CD14-positive monocyte (primary cell): Measurements from ENCODE around the gene DCAF8L2. TPM values are rescaled to one million over a fixed set of nuclear protein-coding genes. Genes with fewer than 3 reads are reported as not detected.

ENCODE experiments used
- DNase-seq, 3 donors: peaks; one replicate each; pipeline ENCODE4 v3.0.0-alpha.2; 2011 to 2022
- H2AFZ ChIP-seq: 2 replicates; pipeline ENCODE4 v1.6.0; 2012; ENCODE audit warnings: mild to moderate bottlenecking, low read depth, low read length, inconsistent platforms; ENCODE audit not compliant: insufficient read depth, poor library complexity, severe bottlenecking
- H3K27ac ChIP-seq, 2 donors: 1 replicate in 1 of 2; 2 replicates in 1 of 2; pipeline ENCODE4 v1.5.1; 2012 to 2013; ENCODE audit warnings: low read length in 2 of 2, control low read depth in 1 of 2, inconsistent platforms in 1 of 2, low read depth in 1 of 2, mild to moderate bottlenecking in 1 of 2
- H3K27me3 ChIP-seq, 2 donors: one replicate each; pipeline versions ENCODE4 v1.6.0 to v1.6.1; 2011 to 2013; ENCODE audit warnings: low read length in 2 of 2; ENCODE audit not compliant: control insufficient read depth in 2 of 2, insufficient read depth in 2 of 2
- H3K36me3 ChIP-seq, 2 donors: replicated peaks in 1 of 2; 1 replicate in 1 of 2; 2 replicates in 1 of 2; pipeline versions ENCODE4 v1.5.1 to v1.6.1; 2012 to 2013; ENCODE audit warnings: low read length in 2 of 2, control low read depth in 1 of 2, inconsistent platforms in 1 of 2, mild to moderate bottlenecking in 1 of 2; ENCODE audit not compliant: insufficient read depth in 2 of 2, control insufficient read depth in 1 of 2
- H3K4me1 ChIP-seq, 2 donors: 1 replicate in 1 of 2; 2 replicates in 1 of 2; pipeline versions ENCODE4 v1.5.1 to v1.6.1; 2012 to 2013; ENCODE audit warnings: low read length in 2 of 2, control low read depth in 1 of 2, inconsistent platforms in 1 of 2, mild to moderate bottlenecking in 1 of 2, moderate library complexity in 1 of 2; ENCODE audit not compliant: insufficient read depth in 2 of 2, control insufficient read depth in 1 of 2
- H3K4me2 ChIP-seq: replicated peaks from 2 replicates; pipeline ENCODE3; 2012; ENCODE audit warnings: low read length, moderate library complexity, mild to moderate bottlenecking; ENCODE audit not compliant: poor library complexity, severe bottlenecking; ENCODE audit errors: extremely low read depth
- H3K4me3 ChIP-seq, 3 experiments: fragments of 200-600 bp in 1 of 3; sonication (generic) in 1 of 3; replicated peaks in 1 of 3; 1 replicate in 2 of 3; 2 replicates in 1 of 3; pipeline ENCODE4 v1.5.1; 2011 to 2013; ENCODE audit warnings: low read length in 3 of 3, mild to moderate bottlenecking in 3 of 3, control low read depth in 2 of 3, low read depth in 2 of 3, inconsistent platforms in 1 of 3, moderate library complexity in 1 of 3
- H3K79me2 ChIP-seq: 2 replicates; pipeline ENCODE4 v1.6.0; 2012; ENCODE audit warnings: mild to moderate bottlenecking, control low read depth, inconsistent platforms, low read length, moderate library complexity; ENCODE audit not compliant: insufficient read depth
- H3K9ac ChIP-seq: 2 replicates; pipeline ENCODE4 v1.6.0; 2017; ENCODE audit warnings: low read length, mild to moderate bottlenecking; ENCODE audit not compliant: insufficient read depth, poor library complexity, severe bottlenecking
- H3K9me3 ChIP-seq, 2 donors: replicated peaks in 1 of 2; 1 replicate in 1 of 2; 2 replicates in 1 of 2; pipeline versions ENCODE4 v1.5.1 to v1.6.1; 2012 to 2013; ENCODE audit warnings: low read length in 2 of 2, control low read depth in 1 of 2; ENCODE audit not compliant: control insufficient read depth in 1 of 2, insufficient read depth in 1 of 2
- H4K20me1 ChIP-seq: 2 replicates; pipeline ENCODE4 v1.6.0; 2012; ENCODE audit warnings: mild to moderate bottlenecking, low read length, control low read depth, moderate library complexity; ENCODE audit not compliant: insufficient read depth
- H3K27ac Mint-ChIP-seq, 7 donors: one replicate each; pipeline ENCODE4 v1.8.0; 2020; ENCODE audit warnings: mild to moderate bottlenecking in 7 of 7, mixed read lengths in 7 of 7, moderate library complexity in 6 of 7, inconsistent platforms in 2 of 7
- H3K27me3 Mint-ChIP-seq, 3 donors: one replicate each; pipeline ENCODE4 v1.8.0; 2021 to 2022; ENCODE audit warnings: low read depth in 3 of 3, mild to moderate bottlenecking in 3 of 3, mixed read lengths in 3 of 3, moderate library complexity in 3 of 3, inconsistent platforms in 1 of 3
- H3K36me3 Mint-ChIP-seq, 2 donors: one replicate each; pipeline ENCODE4 v1.8.0; 2020; ENCODE audit warnings: mixed read lengths in 2 of 2, inconsistent platforms in 1 of 2, mild to moderate bottlenecking in 1 of 2
- H3K4me1 Mint-ChIP-seq: one replicate; pipeline ENCODE4 v1.8.0; 2020; ENCODE audit warnings: mild to moderate bottlenecking, mixed read lengths
- H3K4me3 Mint-ChIP-seq, 2 donors: one replicate each; pipeline ENCODE4 v1.8.0; 2020; ENCODE audit warnings: mild to moderate bottlenecking in 2 of 2, mixed read lengths in 2 of 2, moderate library complexity in 1 of 2
- H3K9me3 Mint-ChIP-seq, 7 donors: one replicate each; pipeline ENCODE4 v1.8.0; 2020 to 2022; ENCODE audit warnings: mixed read lengths in 7 of 7, mild to moderate bottlenecking in 6 of 7, moderate library complexity in 6 of 7, inconsistent platforms in 2 of 7
- WGBS: methylation state at CpG from one replicate; pipeline ENCODE4 v1.1.5; 2013; ENCODE audit warnings: missing lambda C conversion rate; ENCODE audit not compliant: insufficient coverage; 5-methylcytosine and 5-hydroxymethylcytosine counted together
- intact Hi-C, 2 donors: fragments of 100-400 bp; cut with micrococcal nuclease; formaldehyde crosslinking; loops; one replicate each; pipeline versions ENCODE4 v1.15.0 to v1.15.1; 2023
- polyA plus RNA-seq, 3 donors: library from polyadenylated mRNA; depleted of rRNA in 1 of 3; unstranded in 2 of 3; stranded (reverse) in 1 of 3; fragments of 300-500 nt in 2 of 3; fragments of >200 nt in 1 of 3; fragmentation: Illumina TruSeq in 2 of 3; gene quantifications; 1 replicate in 2 of 3; 2 replicates in 1 of 3; pipeline ENCODE4 v1.2.3, GENCODE V29; 2012 to 2021
- TF ChIP-seq, protein P1 (sequence below): fragments of 200-600 bp; IDR thresholded peaks from one replicate; pipeline ENCODE4 v1.8.0; 2022; ENCODE audit warnings: antibody characterized with exemption, mild to moderate bottlenecking

Gene DCAF8L2
- polyA plus RNA-seq, 3 donors: not detected

DNA sequence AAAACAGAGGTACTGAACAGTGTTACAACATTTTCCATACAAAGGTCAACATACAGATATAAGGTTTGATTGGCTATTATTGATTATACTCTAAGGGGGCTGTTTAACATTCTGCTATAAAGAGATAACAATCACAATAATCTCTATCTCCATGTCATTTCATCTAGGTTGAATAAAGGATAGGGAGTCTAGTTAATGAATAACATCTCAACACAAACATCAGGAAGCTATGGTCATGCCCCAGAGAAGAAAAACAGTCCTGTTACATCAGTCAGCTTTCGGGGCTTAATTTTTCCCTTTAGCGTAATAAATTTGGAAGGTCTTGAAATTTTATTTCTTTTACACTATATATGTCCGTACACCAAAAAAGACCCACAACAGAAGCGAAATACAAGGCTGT, 41.5 kb upstream of the DCAF8L2 start:
- H3K27ac ChIP-seq: no peak overlapping the region
- H3K4me3 Mint-ChIP-seq: no peak overlapping the region
- H3K27ac Mint-ChIP-seq: no peak overlapping the region
- no peaks in the 10 kb centered on the region for H3K79me2 ChIP-seq
- TF ChIP-seq, protein P1, sequence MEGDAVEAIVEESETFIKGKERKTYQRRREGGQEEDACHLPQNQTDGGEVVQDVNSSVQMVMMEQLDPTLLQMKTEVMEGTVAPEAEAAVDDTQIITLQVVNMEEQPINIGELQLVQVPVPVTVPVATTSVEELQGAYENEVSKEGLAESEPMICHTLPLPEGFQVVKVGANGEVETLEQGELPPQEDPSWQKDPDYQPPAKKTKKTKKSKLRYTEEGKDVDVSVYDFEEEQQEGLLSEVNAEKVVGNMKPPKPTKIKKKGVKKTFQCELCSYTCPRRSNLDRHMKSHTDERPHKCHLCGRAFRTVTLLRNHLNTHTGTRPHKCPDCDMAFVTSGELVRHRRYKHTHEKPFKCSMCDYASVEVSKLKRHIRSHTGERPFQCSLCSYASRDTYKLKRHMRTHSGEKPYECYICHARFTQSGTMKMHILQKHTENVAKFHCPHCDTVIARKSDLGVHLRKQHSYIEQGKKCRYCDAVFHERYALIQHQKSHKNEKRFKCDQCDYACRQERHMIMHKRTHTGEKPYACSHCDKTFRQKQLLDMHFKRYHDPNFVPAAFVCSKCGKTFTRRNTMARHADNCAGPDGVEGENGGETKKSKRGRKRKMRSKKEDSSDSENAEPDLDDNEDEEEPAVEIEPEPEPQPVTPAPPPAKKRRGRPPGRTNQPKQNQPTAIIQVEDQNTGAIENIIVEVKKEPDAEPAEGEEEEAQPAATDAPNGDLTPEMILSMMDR: no peak
- H3K36me3 Mint-ChIP-seq: no peaks in the 10 kb centered on the region
- WGBS: no CpG with 5 or more reads among the region's 4 CpGs
- no peaks in the 10 kb centered on the region for H3K27me3 ChIP-seq
- no peaks in the 10 kb centered on the region for H3K4me1 Mint-ChIP-seq
- peaks cover 0 to 3% of the 10 kb centered on the region in 2 donors for H3K9me3 ChIP-seq
- H3K4me1 ChIP-seq: no peaks in the 10 kb centered on the region
- H4K20me1 ChIP-seq: no peaks in the 10 kb centered on the region
- H3K27me3 Mint-ChIP-seq: no peaks in the 10 kb centered on the region
- H3K9me3 Mint-ChIP-seq: peaks cover 0 to 7% (median 2%) of the 10 kb centered on the region in 7 donors
- no peak for DNase-seq
- H2AFZ ChIP-seq: no peak overlapping the region
- no peak overlapping the region for H3K4me3 ChIP-seq
- H3K4me2 ChIP-seq: no peak overlapping the region
- H3K9ac ChIP-seq: no peak overlapping the region
- intact Hi-C loops: no loop called here
- no peaks in the 10 kb centered on the region for H3K36me3 ChIP-seq

DNA sequence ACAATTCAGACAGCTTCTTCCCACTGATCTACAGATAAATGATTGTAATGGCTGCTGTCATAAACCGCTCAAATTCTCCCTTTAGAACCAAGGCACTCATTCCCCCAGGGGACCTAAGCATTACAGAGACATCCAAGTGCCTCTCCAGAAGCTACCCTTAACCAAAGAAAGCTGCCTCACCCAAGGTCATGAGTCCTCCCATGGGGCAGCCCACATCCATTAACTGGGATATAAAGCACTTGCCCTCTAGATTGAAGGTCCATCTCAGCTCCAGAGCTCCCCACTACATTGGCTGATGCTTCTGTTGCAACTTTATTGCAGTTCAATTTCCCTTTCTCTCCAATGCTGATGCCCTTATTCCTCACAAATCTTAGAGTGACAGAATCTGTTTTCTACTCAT, 40.5 kb upstream of the DCAF8L2 start:
- H3K9me3 ChIP-seq: peaks cover 0 to 3% of the 10 kb centered on the region in 2 donors
- intact Hi-C loops: no loop called here
- Mint-ChIP-seq H3K4me1 (no peaks in the 10 kb centered on the region), H3K27ac (no peak overlapping the region), H3K9me3 (peaks cover 0 to 7% (median 2%) of the 10 kb centered on the region in 7 donors), H3K4me3 (no peak overlapping the region), H3K27me3 (no peaks in the 10 kb centered on the region), H3K36me3 (no peaks in the 10 kb centered on the region)
- H2AFZ ChIP-seq: no peak overlapping the region
- no peak for DNase-seq
- H3K4me2 ChIP-seq: no peak overlapping the region
- H3K27me3 ChIP-seq: no peaks in the 10 kb centered on the region
- H3K4me1 ChIP-seq: no peaks in the 10 kb centered on the region
- H3K9ac ChIP-seq: no peak overlapping the region
- no peak overlapping the region for H3K27ac ChIP-seq
- no CpG with 5 or more reads among the region's 1 CpG for WGBS
- TF ChIP-seq, protein P1: no peak
- H3K4me3 ChIP-seq: no peak overlapping the region
- H3K36me3 ChIP-seq: no peaks in the 10 kb centered on the region
- H3K79me2 ChIP-seq: no peaks in the 10 kb centered on the region
- H4K20me1 ChIP-seq: no peaks in the 10 kb centered on the region
